Measurements from ENCODE around the gene CELF4.

Gene CELF4

DNA sequence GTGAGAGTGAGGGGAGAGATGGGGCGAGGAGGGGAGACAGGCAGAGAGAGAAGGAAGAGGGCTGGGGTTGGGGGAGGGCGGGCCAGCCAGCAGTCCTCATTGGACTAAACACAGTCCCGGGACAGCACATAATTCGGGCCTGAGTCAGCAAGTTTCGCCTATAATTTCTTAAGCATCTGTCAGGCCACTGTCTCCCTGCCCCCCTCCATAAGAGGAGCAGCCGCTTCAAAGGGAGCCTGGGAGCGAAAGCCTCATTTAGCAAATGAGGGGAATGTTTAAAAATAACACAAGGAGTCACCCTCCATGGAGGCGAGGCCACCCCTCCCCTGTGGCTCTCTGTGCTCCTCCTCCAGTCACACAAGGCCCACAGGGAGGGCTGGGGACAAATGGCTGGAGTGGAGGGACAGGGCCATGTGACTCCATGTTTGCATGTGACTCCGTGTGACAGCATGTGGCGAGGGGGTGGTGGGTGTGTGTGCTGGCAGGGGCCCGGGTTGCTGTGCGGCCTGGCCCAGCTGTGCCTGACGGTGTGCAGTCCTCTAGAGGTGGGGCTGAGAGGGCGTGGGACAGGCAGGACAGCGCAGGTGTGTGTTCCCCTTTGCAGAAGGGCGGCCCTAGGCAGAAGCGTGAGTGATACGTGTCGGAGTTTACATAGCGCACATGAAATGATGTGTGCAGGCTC is 162.4 kb downstream of the CELF4 start:
- Histone ChIP-seq H3K4me1 (ENCODE audit: insufficient read depth, low read length) (peaks cover 13% of the 10 kb centered on the region), H3K9me3 (ENCODE audit: control insufficient read depth, insufficient read depth, low read length) (no peaks in the 10 kb centered on the region), H3K9ac (ENCODE audit: low read depth, low read length) (no peak overlapping the region), H3K36me3 (ENCODE audit: insufficient read depth, low read length) (no peaks in the 10 kb centered on the region)

DNA sequence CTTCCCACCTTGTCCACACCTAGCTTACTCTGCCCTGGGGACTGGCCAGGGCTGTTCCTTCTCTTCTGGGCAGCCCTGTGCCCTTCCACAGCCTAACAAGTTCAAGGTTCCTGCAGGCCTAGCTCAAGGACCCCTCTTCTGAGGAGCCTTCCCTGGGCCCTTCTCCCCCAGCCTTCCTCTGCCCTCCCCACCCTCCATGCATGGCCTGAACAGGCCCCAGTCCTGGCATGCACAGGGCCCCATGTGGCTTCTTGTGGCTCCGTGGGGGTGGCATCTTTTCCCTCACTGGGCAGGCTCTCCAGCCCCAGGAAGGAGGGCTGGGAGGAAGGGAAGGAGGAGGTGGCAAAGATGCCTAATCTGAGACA is 162.9 kb downstream of the CELF4 start:
- H3K9me3 ChIP-seq (ENCODE audit: control insufficient read depth, insufficient read depth, low read length), result no peaks in the 10 kb centered on the region
- H3K4me1 ChIP-seq (ENCODE audit: insufficient read depth, low read length), result peaks cover 13% of the 10 kb centered on the region
- H3K36me3 ChIP-seq (ENCODE audit: insufficient read depth, low read length), result no peaks in the 10 kb centered on the region
- H3K9ac ChIP-seq (ENCODE audit: low read depth, low read length), result no peak overlapping the region

DNA sequence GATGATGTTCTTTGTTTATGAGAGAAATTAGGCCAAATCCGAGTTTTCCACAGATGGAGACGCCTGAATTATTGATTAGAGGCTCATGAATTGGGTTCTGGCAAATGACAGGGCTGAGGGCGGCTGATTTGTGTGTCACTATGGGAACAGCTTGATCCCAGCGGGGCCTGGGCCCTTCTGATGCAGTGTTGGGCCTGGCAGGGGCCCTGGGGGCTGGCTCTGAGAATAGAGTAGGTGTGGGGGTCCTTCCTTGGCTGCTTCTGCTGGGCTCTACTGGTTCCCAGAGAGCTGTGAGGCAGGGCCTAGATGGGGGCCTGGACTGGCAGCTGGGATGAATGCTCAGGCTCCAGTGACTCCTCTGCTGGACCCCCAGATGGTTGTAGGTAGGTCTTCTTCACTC is 164.8 kb downstream of the CELF4 start:
- H3K9me3 ChIP-seq (ENCODE audit: control insufficient read depth, insufficient read depth, low read length), result no peaks in the 10 kb centered on the region
- peaks cover 13% of the 10 kb centered on the region for H3K4me1 ChIP-seq (ENCODE audit: insufficient read depth, low read length)
- H3K36me3 ChIP-seq (ENCODE audit: insufficient read depth, low read length), result no peaks in the 10 kb centered on the region
- H3K9ac ChIP-seq (ENCODE audit: low read depth, low read length), result no peak overlapping the region

DNA sequence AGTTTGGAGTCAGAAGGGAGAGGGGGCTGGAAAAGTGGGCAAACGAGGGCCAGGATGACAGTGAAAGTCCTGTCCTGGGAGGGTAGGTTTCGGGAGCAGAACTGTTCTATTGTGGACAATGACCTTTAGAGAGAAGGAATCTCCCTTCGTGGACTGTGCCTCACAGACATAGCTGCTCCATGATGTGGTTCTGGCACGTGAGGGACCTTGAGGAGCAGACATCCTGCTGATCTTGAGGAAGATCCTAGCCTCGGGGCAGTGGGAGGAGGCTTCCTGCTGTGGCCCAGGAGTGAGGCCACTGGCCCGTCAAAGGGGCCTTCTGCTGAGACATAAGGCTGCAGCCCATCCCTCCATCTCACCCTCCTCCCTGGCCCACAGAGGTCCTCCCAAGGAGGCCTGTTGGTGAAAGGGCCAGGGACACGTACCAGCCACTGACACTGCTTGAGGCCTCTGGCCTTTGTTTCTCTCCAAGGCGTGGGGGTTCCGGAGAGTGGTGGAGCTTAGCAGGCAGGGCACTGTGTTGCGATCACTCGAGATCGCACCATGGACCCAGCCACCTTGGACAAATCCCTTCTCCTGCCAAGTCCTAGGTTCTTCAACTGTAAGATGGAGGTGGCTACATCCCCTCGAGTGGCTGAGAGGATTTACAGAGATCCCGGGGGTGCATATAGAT is 167.2 kb downstream of the CELF4 start:
- H3K9me3 ChIP-seq (ENCODE audit: control insufficient read depth, insufficient read depth, low read length), result no peaks in the 10 kb centered on the region
- H3K9ac ChIP-seq (ENCODE audit: low read depth, low read length), result no peak overlapping the region
- peaks cover 12% of the 10 kb centered on the region for H3K4me1 ChIP-seq (ENCODE audit: insufficient read depth, low read length)
- no peaks in the 10 kb centered on the region for H3K36me3 ChIP-seq (ENCODE audit: insufficient read depth, low read length)

DNA sequence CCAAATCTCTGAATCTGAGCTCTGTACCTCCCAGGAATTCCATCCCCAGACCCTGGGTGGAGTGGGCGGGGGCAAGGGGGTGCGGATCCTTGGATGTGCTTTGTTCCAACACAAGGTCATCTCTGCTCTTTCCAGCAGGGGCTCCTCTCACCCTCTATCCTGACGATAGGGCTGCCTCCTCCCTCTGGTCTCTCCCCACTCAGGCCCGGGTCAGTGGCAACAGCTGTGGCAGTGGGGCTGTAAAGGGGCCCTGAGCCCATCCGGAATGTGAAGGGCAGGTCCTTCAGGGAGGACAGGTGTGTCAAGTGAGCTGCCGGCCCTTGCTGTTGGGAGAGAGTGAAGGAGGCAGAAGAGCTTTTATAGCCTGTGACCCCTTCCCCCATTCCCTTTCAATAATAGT is 167.8 kb downstream of the CELF4 start:
- peaks cover 12% of the 10 kb centered on the region for H3K4me1 ChIP-seq (ENCODE audit: insufficient read depth, low read length)
- H3K36me3 ChIP-seq (ENCODE audit: insufficient read depth, low read length), result no peaks in the 10 kb centered on the region
- no peaks in the 10 kb centered on the region for H3K9me3 ChIP-seq (ENCODE audit: control insufficient read depth, insufficient read depth, low read length)
- H3K9ac ChIP-seq (ENCODE audit: low read depth, low read length), result no peak overlapping the region

DNA sequence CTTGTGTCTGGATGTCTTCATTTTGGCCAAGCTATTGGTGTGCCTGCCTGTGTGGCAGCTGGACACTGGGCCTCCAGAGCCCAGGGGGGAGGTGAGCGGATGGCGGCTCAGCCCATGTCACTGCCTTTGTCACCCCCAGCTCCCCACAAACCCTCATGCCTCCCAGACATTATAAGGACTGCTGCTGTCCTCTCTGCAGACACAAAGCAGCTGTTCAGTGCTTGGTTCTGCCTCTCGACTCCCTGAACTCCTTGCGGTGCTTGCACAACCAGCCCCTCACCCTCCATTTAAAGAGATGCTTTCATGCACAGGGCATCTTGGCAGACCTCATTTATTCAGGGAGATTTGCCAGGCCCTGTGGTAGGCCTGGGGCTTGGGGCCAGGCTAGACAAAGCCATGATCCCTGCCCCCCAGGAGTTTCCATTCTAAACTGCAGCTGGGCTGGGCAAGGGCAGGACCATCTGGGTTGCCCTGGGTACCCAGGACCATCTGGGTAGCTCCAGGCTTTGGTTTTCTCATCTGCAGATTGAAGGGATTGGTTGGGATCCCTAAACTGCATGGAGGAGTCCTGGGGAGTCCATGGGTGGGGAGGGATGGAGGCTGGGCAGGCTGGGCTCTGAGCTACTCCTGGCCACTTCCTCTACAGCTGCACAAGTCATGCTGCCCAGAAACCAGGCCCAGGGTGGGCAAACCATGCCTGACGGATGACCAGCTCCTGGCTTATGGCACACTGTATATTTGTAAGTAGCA is 168.5 kb downstream of the CELF4 start:
- Histone ChIP-seq H3K4me1 (ENCODE audit: insufficient read depth, low read length) (peaks cover 15% of the 10 kb centered on the region; the same call in 1 of the 2 replicates), H3K36me3 (ENCODE audit: insufficient read depth, low read length) (no peaks in the 10 kb centered on the region), H3K9ac (ENCODE audit: low read depth, low read length) (no peak overlapping the region), H3K9me3 (ENCODE audit: control insufficient read depth, insufficient read depth, low read length) (no peaks in the 10 kb centered on the region)

DNA sequence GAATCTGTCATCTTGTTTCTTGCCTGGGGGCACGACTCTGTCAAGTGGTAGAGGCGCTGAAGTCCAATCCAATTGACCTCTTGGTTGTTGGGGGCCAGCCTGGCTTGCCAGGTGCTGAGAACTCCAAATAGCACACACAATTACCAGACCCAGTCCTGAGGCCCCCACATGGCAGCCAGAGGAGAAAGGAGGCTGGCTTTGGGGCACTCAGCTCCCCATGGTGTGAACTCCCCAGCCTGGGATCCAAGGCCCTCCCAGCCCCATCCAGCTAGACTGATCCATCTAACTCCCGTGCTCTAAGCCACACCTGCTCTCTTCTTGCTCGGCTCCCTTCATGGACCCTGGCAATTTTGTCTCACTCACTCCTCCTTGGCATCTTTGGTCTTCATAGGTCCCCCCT is 170.0 kb downstream of the CELF4 start:
- H3K4me1 ChIP-seq (ENCODE audit: insufficient read depth, low read length), result peaks cover 20% of the 10 kb centered on the region; the same call in 1 of the 2 replicates

DNA sequence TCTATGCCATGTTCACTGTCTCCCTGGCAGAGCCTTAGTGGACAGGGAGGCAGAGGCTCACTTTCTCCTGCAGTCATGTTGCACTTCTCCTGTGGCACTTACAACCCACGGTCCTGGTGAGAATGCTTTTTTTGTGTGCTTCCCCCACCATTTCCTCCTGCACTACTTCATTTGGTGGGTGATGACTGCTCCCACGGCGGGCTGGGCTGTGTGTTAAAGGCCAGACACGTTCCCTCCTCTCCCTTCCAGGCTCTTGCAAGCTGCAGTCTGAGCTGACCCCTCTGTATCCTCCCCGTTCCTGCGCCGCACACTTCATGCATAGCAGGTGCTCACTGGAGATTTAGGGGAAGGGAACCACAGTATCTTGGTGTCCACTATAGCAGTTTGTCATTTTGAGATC is 170.5 kb downstream of the CELF4 start:
- Histone ChIP-seq H3K9ac (ENCODE audit: low read depth, low read length) (no peak overlapping the region), H3K4me1 (ENCODE audit: insufficient read depth, low read length) (peaks cover 20% of the 10 kb centered on the region; the same call in 1 of the 2 replicates), H3K36me3 (ENCODE audit: insufficient read depth, low read length) (no peaks in the 10 kb centered on the region), H3K9me3 (ENCODE audit: control insufficient read depth, insufficient read depth, low read length) (no peaks in the 10 kb centered on the region)

More for the DNA sequence above, 170.0 kb downstream of the CELF4 start:
- Histone ChIP-seq H3K9me3 (ENCODE audit: control insufficient read depth, insufficient read depth, low read length) (no peaks in the 10 kb centered on the region), H3K9ac (ENCODE audit: low read depth, low read length) (no peak overlapping the region), H3K36me3 (ENCODE audit: insufficient read depth, low read length) (no peaks in the 10 kb centered on the region)

DNA sequence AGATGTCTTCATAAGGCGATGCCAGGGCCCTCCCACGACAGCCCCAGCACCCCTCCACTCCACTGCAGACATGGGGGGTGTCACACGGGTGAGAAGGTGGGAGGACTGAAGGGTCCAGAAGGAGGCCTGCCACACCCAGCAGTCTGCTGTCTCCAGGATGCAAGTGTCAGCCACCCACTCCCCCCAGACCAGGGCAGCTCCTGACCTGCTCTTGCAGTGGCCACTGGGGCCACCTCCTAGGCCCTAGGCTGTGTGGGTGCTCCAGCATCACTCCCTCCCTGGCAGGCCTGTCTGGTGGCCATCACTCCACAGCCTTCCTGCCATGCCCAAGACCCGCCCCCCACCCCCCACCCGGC is 171.0 kb downstream of the CELF4 start:
- H3K36me3 ChIP-seq (ENCODE audit: insufficient read depth, low read length), result no peaks in the 10 kb centered on the region
- peaks cover 20% of the 10 kb centered on the region; the same call in 1 of the 2 replicates for H3K4me1 ChIP-seq (ENCODE audit: insufficient read depth, low read length)
- H3K9me3 ChIP-seq (ENCODE audit: control insufficient read depth, insufficient read depth, low read length), result no peaks in the 10 kb centered on the region
- peak overlapping the region; percentile 26; the same call in 1 of the 2 replicates for H3K9ac ChIP-seq (ENCODE audit: low read depth, low read length)

DNA sequence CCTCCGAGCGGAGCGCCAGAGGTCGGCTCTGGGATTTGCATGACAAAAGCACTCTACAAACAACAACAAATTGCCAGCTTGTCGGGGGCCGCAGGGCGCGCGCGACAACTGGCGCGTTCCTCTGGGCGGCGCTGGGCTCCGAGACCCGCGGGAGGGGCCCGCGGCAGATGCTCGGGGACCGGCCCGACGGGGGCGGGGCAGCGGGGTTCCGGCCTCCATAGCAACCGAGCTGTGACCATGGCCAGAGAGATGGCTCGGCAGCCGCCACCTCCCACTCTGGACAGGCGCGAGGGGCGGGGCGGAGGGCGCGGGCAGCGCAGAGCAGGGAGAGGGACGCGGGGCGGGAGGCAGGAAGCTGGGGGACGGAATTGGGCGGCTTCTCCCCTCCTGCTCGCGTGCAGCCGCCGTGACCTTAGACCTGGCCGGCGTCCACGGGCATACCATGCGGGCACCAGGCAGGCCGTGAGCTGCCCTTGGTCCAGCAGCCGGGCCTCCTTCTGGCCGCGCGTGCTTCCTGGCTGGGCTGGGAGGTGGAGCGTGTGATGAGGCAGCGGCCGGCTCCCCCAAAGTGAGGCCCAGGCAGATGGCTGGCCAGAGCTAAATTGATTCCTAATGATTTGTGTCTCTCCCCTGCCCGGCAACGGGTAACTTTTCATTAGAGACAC is 171.5 kb downstream of the CELF4 start:
- Histone ChIP-seq H3K4me1 (ENCODE audit: insufficient read depth, low read length) (peaks cover 20% of the 10 kb centered on the region; the same call in 1 of the 2 replicates), H3K9me3 (ENCODE audit: control insufficient read depth, insufficient read depth, low read length) (no peaks in the 10 kb centered on the region), H3K36me3 (ENCODE audit: insufficient read depth, low read length) (no peaks in the 10 kb centered on the region), H3K9ac (ENCODE audit: low read depth, low read length) (peak overlapping the region; percentile 26; the same call in 1 of the 2 replicates)

DNA sequence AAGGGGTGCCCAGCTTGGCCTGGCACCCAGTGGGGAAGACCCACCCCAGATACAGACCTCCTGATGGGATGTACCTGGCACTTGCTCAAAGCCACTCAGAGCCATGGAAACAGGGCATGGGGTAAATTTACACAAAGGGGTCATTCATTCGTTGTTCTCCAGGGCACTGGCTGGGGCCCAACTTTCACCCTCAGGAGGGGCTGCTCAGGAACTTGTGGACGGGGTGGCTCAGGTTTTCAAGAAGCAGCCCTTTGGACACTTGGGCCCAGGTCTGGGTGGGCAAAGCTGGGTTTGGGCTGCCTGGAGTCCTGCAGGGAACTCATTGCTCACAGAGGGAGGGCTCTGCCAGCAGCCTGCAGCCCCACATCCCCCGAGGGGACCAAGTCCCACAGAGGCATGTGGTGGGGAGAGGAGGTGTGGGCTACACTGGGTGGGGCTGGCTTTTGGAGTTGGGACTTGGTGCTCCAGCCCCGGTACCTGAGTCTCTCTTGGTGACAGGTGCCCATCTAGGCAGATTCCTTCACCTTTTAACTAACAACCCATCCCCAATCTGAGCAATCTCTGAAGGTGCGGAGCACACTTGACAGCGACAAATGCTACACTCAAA is 172.3 kb downstream of the CELF4 start:
- Histone ChIP-seq H3K9ac (ENCODE audit: low read depth, low read length) (peak overlapping the region; percentile 26; the same call in 1 of the 2 replicates), H3K9me3 (ENCODE audit: control insufficient read depth, insufficient read depth, low read length) (no peaks in the 10 kb centered on the region), H3K4me1 (ENCODE audit: insufficient read depth, low read length) (peaks cover 20% of the 10 kb centered on the region; the same call in 1 of the 2 replicates), H3K36me3 (ENCODE audit: insufficient read depth, low read length) (no peaks in the 10 kb centered on the region)

DNA sequence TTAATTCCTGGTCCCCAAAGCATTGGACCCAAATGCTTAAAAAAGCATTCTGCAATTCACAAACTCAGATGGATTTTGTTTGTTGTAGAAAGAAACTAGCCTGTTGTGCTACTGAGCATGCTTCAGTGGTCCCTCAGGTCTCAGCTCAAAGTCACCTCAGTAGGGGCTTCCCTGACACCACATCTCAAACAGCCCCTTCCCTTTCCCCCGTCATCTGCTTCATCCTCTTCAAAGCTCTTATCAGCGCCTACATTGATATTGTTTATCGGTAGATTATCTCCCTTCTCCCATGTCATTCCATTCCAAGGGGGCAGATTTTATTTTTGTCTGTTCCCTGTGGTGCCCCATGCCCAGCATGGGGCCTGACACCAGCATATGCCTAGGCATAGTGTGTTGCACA is 172.9 kb downstream of the CELF4 start:
- Histone ChIP-seq H3K36me3 (ENCODE audit: insufficient read depth, low read length) (no peaks in the 10 kb centered on the region), H3K9me3 (ENCODE audit: control insufficient read depth, insufficient read depth, low read length) (no peaks in the 10 kb centered on the region), H3K4me1 (ENCODE audit: insufficient read depth, low read length) (peaks cover 20% of the 10 kb centered on the region; the same call in 1 of the 2 replicates), H3K9ac (ENCODE audit: low read depth, low read length) (no peak overlapping the region)

DNA sequence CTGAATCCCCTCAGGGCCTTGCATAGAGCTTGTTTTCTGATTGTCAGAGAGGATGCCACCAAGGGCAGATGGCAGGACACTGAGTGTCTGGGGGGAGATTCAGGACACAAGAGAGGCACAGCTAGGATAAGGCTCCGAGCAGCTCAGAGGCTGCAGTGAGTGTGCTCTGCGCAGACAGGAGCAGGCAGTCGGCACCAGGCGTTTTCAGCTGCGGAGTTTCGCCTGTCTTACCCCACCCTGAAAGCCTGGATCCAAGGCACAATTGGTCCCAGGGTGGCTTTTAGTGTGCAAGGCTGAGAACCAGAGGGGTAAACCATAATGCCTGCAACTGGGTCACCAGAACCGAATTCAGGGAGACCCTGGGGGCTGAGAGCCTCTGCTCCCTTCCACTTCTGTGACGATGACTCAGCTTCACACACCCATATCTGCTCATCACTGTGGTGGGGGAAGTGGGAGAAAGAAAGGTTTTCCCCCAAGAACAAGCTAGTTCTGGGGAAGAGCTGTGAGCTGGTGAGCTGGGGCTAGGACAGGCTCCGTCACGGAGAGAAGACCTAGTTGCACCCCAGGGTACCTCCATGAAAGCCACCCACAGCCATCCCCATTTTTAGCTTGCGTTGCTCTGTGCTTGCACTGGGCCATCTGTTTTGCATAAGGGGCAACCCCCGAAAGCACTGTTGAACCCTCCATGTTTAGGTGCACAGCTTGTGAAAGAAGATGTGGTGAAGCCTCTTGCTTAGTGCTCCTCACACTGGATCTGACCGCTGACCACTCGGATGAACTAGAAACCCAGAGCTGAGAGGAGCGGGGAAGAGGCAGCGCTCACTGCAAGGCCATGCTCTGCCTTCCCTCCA is 173.7 kb downstream of the CELF4 start:
- Histone ChIP-seq H3K9ac (ENCODE audit: low read depth, low read length) (no peak overlapping the region), H3K4me1 (ENCODE audit: insufficient read depth, low read length) (peaks cover 20% of the 10 kb centered on the region; the same call in 1 of the 2 replicates), H3K36me3 (ENCODE audit: insufficient read depth, low read length) (no peaks in the 10 kb centered on the region), H3K9me3 (ENCODE audit: control insufficient read depth, insufficient read depth, low read length) (no peaks in the 10 kb centered on the region)
